Type B pancreatic cell (in vitro differentiated cells): Measurements from ENCODE around the gene ARV1. TPM values are rescaled to one million over a fixed set of nuclear protein-coding genes. Genes with fewer than 3 reads are reported as not detected.
"Not testable (repeated sequence)": the region's sequence is repeated elsewhere in the genome, so short reads cannot be mapped to it uniquely, and the experiment has no call there.

Source experiments
- DNase-seq: peaks from one replicate; pipeline ENCODE4 v3.0.0; 2021; ENCODE audit warnings: mixed read lengths; ENCODE audit not compliant: unreplicated experiment; ENCODE audit errors: extremely low spot score
- H3K27ac Mint-ChIP-seq: 2 replicates; pipeline ENCODE4 v1.8.0; 2021; ENCODE audit warnings: mild to moderate bottlenecking, mixed read lengths
- H3K27me3 Mint-ChIP-seq: 2 replicates; pipeline ENCODE4 v1.8.0; 2021; ENCODE audit warnings: mixed read lengths
- H3K36me3 Mint-ChIP-seq: 2 replicates; pipeline ENCODE4 v1.8.0; 2021; ENCODE audit warnings: mixed read lengths
- H3K4me1 Mint-ChIP-seq: one replicate; pipeline ENCODE4 v1.8.0; 2021; ENCODE audit warnings: mixed read lengths; ENCODE audit not compliant: unreplicated experiment
- H3K4me3 Mint-ChIP-seq: 2 replicates; pipeline ENCODE4 v1.8.0; 2021; ENCODE audit warnings: mild to moderate bottlenecking, mixed read lengths
- H3K9me3 Mint-ChIP-seq: 2 replicates; pipeline ENCODE4 v1.8.0; 2021; ENCODE audit warnings: mixed read lengths
- CTCF ChIP-seq: fragments of 200-600 bp; sonication (generic); conservative IDR thresholded peaks from 2 replicates; pipeline ENCODE4 v1.5.0; 2021; ENCODE audit warnings: antibody characterized with exemption, mild to moderate bottlenecking
- total RNA-seq: library from RNA; stranded (reverse); gene quantifications from 2 replicates; pipeline ENCODE4 v1.2.1, GENCODE V29; 2021; ENCODE audit warnings: low replicate concordance

Gene ARV1
- total RNA-seq, 1 donor from 2014 or later: 12.8 TPM

- Mint-ChIP-seq H3K4me1 (peaks cover 7% of the 10 kb centered on the region), H3K27ac (no peak overlapping the region), H3K4me3 (no peak overlapping the region), H3K36me3 (peaks cover 33% of the 10 kb centered on the region), H3K9me3 (no peaks in the 10 kb centered on the region), H3K27me3 (no peaks in the 10 kb centered on the region)
- no peak for TF ChIP-seq CTCF
- no peak for DNase-seq
Observed at GRCh38 chr1:230994860-230995259, 16.0 kb downstream of the ARV1 start.

- no peaks in the 10 kb centered on the region for H3K27me3 Mint-ChIP-seq
- no peak for DNase-seq
- H3K27ac Mint-ChIP-seq: no peak overlapping the region
- H3K36me3 Mint-ChIP-seq: peaks cover 30% of the 10 kb centered on the region
- H3K4me3 Mint-ChIP-seq: no peak overlapping the region
- no peak for TF ChIP-seq CTCF
- no peaks in the 10 kb centered on the region for H3K4me1 Mint-ChIP-seq
- H3K9me3 Mint-ChIP-seq: peaks cover 16% of the 10 kb centered on the region
Observed at GRCh38 chr1:231000201-231000600, 21.3 kb downstream of the ARV1 start.

- Mint-ChIP-seq H3K9me3 (peaks cover 16% of the 10 kb centered on the region), H3K4me3 (no peak overlapping the region), H3K4me1 (no peaks in the 10 kb centered on the region), H3K27me3 (no peaks in the 10 kb centered on the region), H3K27ac (no peak overlapping the region), H3K36me3 (peaks cover 30% of the 10 kb centered on the region)
- TF ChIP-seq CTCF: no peak
- DNase-seq: no peak
Observed at GRCh38 chr1:231000639-231001038, 21.7 kb downstream of the ARV1 start.

- TF ChIP-seq CTCF: no peak
- H3K9me3 Mint-ChIP-seq: peaks cover 23% of the 10 kb centered on the region
- no peaks in the 10 kb centered on the region for H3K27me3 Mint-ChIP-seq
- H3K4me3 Mint-ChIP-seq: no peak overlapping the region
- peaks cover 24% of the 10 kb centered on the region for H3K36me3 Mint-ChIP-seq
- DNase-seq: no peak
- H3K4me1 Mint-ChIP-seq: no peaks in the 10 kb centered on the region
- no peak overlapping the region for H3K27ac Mint-ChIP-seq
Observed at GRCh38 chr1:231001892-231002291, 23.0 kb downstream of the ARV1 start.

GRCh38 chr1:231007535-231007934 lies 28.6 kb downstream of the ARV1 start:
- H3K4me3 Mint-ChIP-seq, H3K27ac Mint-ChIP-seq, H3K36me3 Mint-ChIP-seq, DNase-seq, H3K27me3 Mint-ChIP-seq, H3K4me1 Mint-ChIP-seq: not testable (repeated sequence)
- H3K9me3 Mint-ChIP-seq: peaks cover 30% of the 10 kb centered on the region

- no peak for TF ChIP-seq CTCF
- no peak for DNase-seq
- H3K27ac Mint-ChIP-seq: no peak overlapping the region
- H3K9me3 Mint-ChIP-seq: peaks cover 13% of the 10 kb centered on the region
- no peaks in the 10 kb centered on the region for H3K27me3 Mint-ChIP-seq
- H3K36me3 Mint-ChIP-seq: no peaks in the 10 kb centered on the region
- no peak overlapping the region for H3K4me3 Mint-ChIP-seq
- no peaks in the 10 kb centered on the region for H3K4me1 Mint-ChIP-seq
Observed at GRCh38 chr1:231011360-231011759, 32.5 kb downstream of the ARV1 start.
